ENCODE data around the gene C17orf78. TPM values are rescaled to one million over a fixed set of nuclear protein-coding genes. Genes with fewer than 3 reads are reported as not detected.

The C17orf78 gene
- total and polyA plus RNA-seq, 2 donors (not counting 1 experiment from before 2014, with no cell fraction given) = not detected

DNA sequence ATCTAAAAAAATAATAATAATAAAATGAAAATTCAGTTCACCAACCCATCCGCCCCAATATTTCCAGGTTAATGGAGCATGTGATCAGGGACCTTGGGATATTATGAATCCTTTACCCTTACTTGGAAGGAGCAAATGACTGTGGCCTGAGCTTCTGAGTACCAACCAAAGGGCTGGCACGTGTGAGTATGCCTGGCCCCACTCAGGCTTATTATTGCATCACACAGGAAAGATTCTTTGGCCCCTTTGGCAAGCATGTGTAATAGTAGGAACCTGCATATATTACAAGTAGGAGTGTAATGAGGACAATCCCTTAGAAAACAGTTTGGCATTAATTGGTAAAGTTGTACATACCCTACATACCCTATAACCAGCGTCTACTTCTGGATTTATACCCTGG lies 7.2 kb upstream of the C17orf78 start:
- no peak for DNase-seq
- ChIA-PET CTCF (no interaction called here), POLR2A (no interaction called here)
- H3K4me3 Mint-ChIP-seq = no peak overlapping the region
- H3K4me1 ChIP-seq (ENCODE audit: control insufficient read depth in 2 of 2, insufficient read depth in 2 of 2, low read length in 2 of 2) = no peaks in the 10 kb centered on the region
- WGBS (ENCODE audit: insufficient coverage) = no CpG with 5 or more reads among the region's 3 CpGs
- no peaks in the 10 kb centered on the region for H3K79me2 ChIP-seq (ENCODE audit: control insufficient read depth, insufficient read depth, low read length)
- H3K9me3 ChIP-seq (ENCODE audit: control extremely low read depth in 1 of 3, control insufficient read depth in 2 of 3, insufficient read depth in 1 of 3, low read length in 2 of 3) = no peaks in the 10 kb centered on the region
- peaks cover 3% of the 10 kb centered on the region for H3K4me1 Mint-ChIP-seq
- no peaks in the 10 kb centered on the region for H3K27me3 Mint-ChIP-seq
- H3K9ac ChIP-seq (ENCODE audit: low read length) = no peak overlapping the region
- H3K27ac ChIP-seq (ENCODE audit: low read length in 2 of 2) = no peak overlapping the region
- no peaks in the 10 kb centered on the region for H3K36me3 ChIP-seq (replicated peaks in 1 of 2; ENCODE audit: control extremely low read depth in 1 of 2, control insufficient read depth in 1 of 2, extremely low read depth in 1 of 2, insufficient read depth in 2 of 2, low read length in 1 of 2)
- no peak overlapping the region for H3K27ac Mint-ChIP-seq
- ATAC-seq (ENCODE audit: low read depth) = no peak
- intact Hi-C loops (cut with micrococcal nuclease) = no loop called here
- TF ChIP-seq, protein P1, sequence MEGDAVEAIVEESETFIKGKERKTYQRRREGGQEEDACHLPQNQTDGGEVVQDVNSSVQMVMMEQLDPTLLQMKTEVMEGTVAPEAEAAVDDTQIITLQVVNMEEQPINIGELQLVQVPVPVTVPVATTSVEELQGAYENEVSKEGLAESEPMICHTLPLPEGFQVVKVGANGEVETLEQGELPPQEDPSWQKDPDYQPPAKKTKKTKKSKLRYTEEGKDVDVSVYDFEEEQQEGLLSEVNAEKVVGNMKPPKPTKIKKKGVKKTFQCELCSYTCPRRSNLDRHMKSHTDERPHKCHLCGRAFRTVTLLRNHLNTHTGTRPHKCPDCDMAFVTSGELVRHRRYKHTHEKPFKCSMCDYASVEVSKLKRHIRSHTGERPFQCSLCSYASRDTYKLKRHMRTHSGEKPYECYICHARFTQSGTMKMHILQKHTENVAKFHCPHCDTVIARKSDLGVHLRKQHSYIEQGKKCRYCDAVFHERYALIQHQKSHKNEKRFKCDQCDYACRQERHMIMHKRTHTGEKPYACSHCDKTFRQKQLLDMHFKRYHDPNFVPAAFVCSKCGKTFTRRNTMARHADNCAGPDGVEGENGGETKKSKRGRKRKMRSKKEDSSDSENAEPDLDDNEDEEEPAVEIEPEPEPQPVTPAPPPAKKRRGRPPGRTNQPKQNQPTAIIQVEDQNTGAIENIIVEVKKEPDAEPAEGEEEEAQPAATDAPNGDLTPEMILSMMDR (IDR thresholded peaks at IDR 0.05) = no peak
- TF ChIP-seq EZH2 (IDR thresholded peaks at IDR 0.05; ENCODE audit: borderline replicate concordance, insufficient read depth, low read depth, low read length, poor library complexity, severe bottlenecking) = no peak
- no peak overlapping the region for H2AFZ ChIP-seq (ENCODE audit: insufficient read depth, low read depth, low read length, poor library complexity, severe bottlenecking)
- no peaks in the 10 kb centered on the region for H3K9me3 Mint-ChIP-seq (ENCODE audit: insufficient read depth)
- no peak overlapping the region for H3K4me3 ChIP-seq (ENCODE audit: control extremely low read depth in 1 of 5, extremely low read depth in 1 of 5, insufficient read depth in 1 of 5, low read depth in 2 of 5, low read length in 4 of 5)
- H3K27me3 ChIP-seq (replicated peaks in 1 of 4; ENCODE audit: control extremely low read depth in 1 of 4, control insufficient read depth in 3 of 4, insufficient read depth in 4 of 4, low read length in 3 of 4) = no peaks in the 10 kb centered on the region
- H4K20me1 ChIP-seq (ENCODE audit: control insufficient read depth, insufficient read depth, low read length, poor library complexity, severe bottlenecking) = no peaks in the 10 kb centered on the region
- H3K4me2 ChIP-seq (replicated peaks; ENCODE audit: low read depth, low read length, poor library complexity, severe bottlenecking) = no peak overlapping the region

DNA sequence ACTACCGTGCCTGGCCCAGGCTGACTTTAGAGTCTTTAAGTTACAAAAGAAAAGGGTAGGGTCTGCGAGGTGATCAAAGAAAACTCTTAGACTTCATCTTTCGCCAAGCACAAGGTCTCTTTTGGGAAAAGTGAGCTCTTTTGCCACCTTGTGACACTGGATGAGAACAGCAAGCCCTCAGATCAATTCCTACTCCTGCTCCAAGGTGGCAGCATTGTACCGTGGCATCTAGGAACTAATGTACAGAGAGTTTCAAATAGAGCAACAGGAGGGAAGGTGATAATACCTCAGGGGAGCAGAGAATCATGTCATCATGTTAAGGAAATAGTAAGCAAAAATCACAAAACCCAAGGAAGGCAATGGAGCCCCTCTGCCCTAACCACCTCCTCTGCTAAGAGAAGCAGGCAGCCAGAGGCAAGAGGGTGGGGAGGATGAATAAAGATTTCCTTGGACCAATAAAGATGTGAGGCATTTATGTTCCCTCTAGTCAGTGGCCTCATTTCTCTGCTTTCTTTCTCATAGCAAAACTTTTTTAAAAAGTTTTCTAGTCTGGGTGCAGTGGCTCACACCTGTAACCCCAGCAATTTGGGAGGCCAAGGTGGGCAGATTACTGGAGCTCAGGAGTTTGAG lies 2.1 kb upstream of the C17orf78 start:
- no peak overlapping the region for H3K4me3 Mint-ChIP-seq
- Histone ChIP-seq H3K4me1 (ENCODE audit: control insufficient read depth in 2 of 2, insufficient read depth in 2 of 2, low read length in 2 of 2) (no peaks in the 10 kb centered on the region), H3K27me3 (replicated peaks in 1 of 4; ENCODE audit: control extremely low read depth in 1 of 4, control insufficient read depth in 3 of 4, insufficient read depth in 4 of 4, low read length in 3 of 4) (no peaks in the 10 kb centered on the region), H3K9ac (ENCODE audit: low read length) (no peak overlapping the region), H3K4me3 (ENCODE audit: control extremely low read depth in 1 of 5, extremely low read depth in 1 of 5, insufficient read depth in 1 of 5, low read depth in 2 of 5, low read length in 4 of 5) (no peak overlapping the region), H3K36me3 (replicated peaks in 1 of 2; ENCODE audit: control extremely low read depth in 1 of 2, control insufficient read depth in 1 of 2, extremely low read depth in 1 of 2, insufficient read depth in 2 of 2, low read length in 1 of 2) (no peaks in the 10 kb centered on the region), H4K20me1 (ENCODE audit: control insufficient read depth, insufficient read depth, low read length, poor library complexity, severe bottlenecking) (no peaks in the 10 kb centered on the region), H2AFZ (ENCODE audit: insufficient read depth, low read depth, low read length, poor library complexity, severe bottlenecking) (peak overlapping the region; percentile 30), H3K4me2 (replicated peaks; ENCODE audit: low read depth, low read length, poor library complexity, severe bottlenecking) (no peak overlapping the region), H3K79me2 (ENCODE audit: control insufficient read depth, insufficient read depth, low read length) (no peaks in the 10 kb centered on the region), H3K9me3 (ENCODE audit: control extremely low read depth in 1 of 3, control insufficient read depth in 2 of 3, insufficient read depth in 1 of 3, low read length in 2 of 3) (no peaks in the 10 kb centered on the region), H3K27ac (ENCODE audit: low read length in 2 of 2) (no peak overlapping the region)
- 9% methylated on average over 3 of the region's 4 CpGs for WGBS (ENCODE audit: insufficient coverage)
- peaks cover 3% of the 10 kb centered on the region for H3K4me1 Mint-ChIP-seq
- DNase-seq = peak; percentile 73
- ChIA-PET CTCF (interaction anchor here (0.6 to 5.1 kb wide), 21 partner anchors 9 to 772 kb away, joined by 3 to 61 read pairs (median 4); partner anchors contain the start of gene MRM1), POLR2A (interaction anchor here (1.2 kb wide), 1 partner anchor 771 kb away, joined by 3 read pairs; no protein-coding TSS in a partner anchor)
- no peak overlapping the region for H3K27ac Mint-ChIP-seq
- peak; percentile 85 for ATAC-seq (ENCODE audit: low read depth)
- no peaks in the 10 kb centered on the region for H3K27me3 Mint-ChIP-seq
- intact Hi-C loops (cut with micrococcal nuclease) = loop anchor here (1.0 to 2.0 kb wide), 2 partner anchors 24 to 745 kb away; no protein-coding TSS in a partner anchor
- no peak for TF ChIP-seq EZH2 (IDR thresholded peaks at IDR 0.05; ENCODE audit: borderline replicate concordance, insufficient read depth, low read depth, low read length, poor library complexity, severe bottlenecking)
- TF ChIP-seq, protein P1 (IDR thresholded peaks at IDR 0.05) = peak; percentile 83
- no peaks in the 10 kb centered on the region for H3K9me3 Mint-ChIP-seq (ENCODE audit: insufficient read depth)

Data from B cell (primary cell).